OCI-LY1 (cell line): ENCODE measurements around the gene ECPAS.

Experiments used
- H2AFZ ChIP-seq: fragments of 200-600 bp; sonication (generic), shearing (Covaris generic); 2 replicates; pipeline ENCODE4 v1.6.0; 2014; ENCODE audit warnings: antibody characterized with exemption, mild to moderate bottlenecking, low read length
- H3F3A ChIP-seq: fragments of 200-600 bp; sonication (generic), shearing (Covaris generic); 2 replicates; pipeline ENCODE4 v1.6.0; 2014; ENCODE audit warnings: mild to moderate bottlenecking, antibody characterized with exemption, low read length, moderate library complexity; ENCODE audit not compliant: insufficient read depth
- H3K27ac ChIP-seq: fragments of 200-600 bp; sonication (generic); 2 replicates; pipeline ENCODE4 v1.5.1; 2014; ENCODE audit warnings: low read length, mixed run types, mild to moderate bottlenecking, low read depth; ENCODE audit not compliant: poor library complexity, severe bottlenecking
- H3K27me3 ChIP-seq: fragments of 200-600 bp; sonication (generic); 2 replicates; pipeline ENCODE4 v1.6.0; 2014; ENCODE audit warnings: antibody characterized with exemption, mild to moderate bottlenecking, low read length, moderate library complexity; ENCODE audit not compliant: insufficient read depth
- H3K36me3 ChIP-seq: fragments of 200-600 bp; sonication (generic); 2 replicates; pipeline ENCODE4 v1.6.1; 2014; ENCODE audit warnings: mild to moderate bottlenecking, antibody characterized with exemption, low read length, moderate library complexity, mixed read lengths; ENCODE audit not compliant: insufficient read depth
- H3K4me1 ChIP-seq: fragments of 200-600 bp; sonication (generic); 2 replicates; pipeline ENCODE4 v1.5.1; 2014; ENCODE audit warnings: mild to moderate bottlenecking, low read length, moderate library complexity; ENCODE audit not compliant: insufficient read depth, severe bottlenecking
- H3K4me2 ChIP-seq: fragments of 200-600 bp; sonication (generic), shearing (Covaris generic); 2 replicates; pipeline ENCODE4 v1.6.1; 2014; ENCODE audit warnings: low read length
- H3K4me3 ChIP-seq: fragments of 200-600 bp; sonication (generic); 2 replicates; pipeline ENCODE4 v1.5.1; 2014; ENCODE audit warnings: low read length, low read depth, mild to moderate bottlenecking, mixed read lengths; ENCODE audit not compliant: poor library complexity, severe bottlenecking
- H3K79me2 ChIP-seq: fragments of 200-600 bp; shearing (Covaris generic); 2 replicates; pipeline ENCODE4 v1.6.1; 2016; ENCODE audit warnings: mixed run types, low read length, mixed read lengths; ENCODE audit not compliant: insufficient read depth
- H3K9ac ChIP-seq: fragments of 200-600 bp; sonication (generic), shearing (Covaris generic); 2 replicates; pipeline ENCODE4 v1.6.1; 2014; ENCODE audit warnings: mild to moderate bottlenecking, low read length, mixed read lengths
- H3K9me2 ChIP-seq: fragments of 200-600 bp; sonication (generic), shearing (Covaris generic); 2 replicates; pipeline ENCODE4 v1.6.1; 2014; ENCODE audit warnings: low read depth, mild to moderate bottlenecking, low read length, mixed read lengths
- H3K9me3 ChIP-seq: fragments of 200-600 bp; shearing (Covaris generic); 2 replicates; pipeline ENCODE4 v1.6.1; 2014; ENCODE audit warnings: low read length, mixed read lengths
- H4K20me1 ChIP-seq: fragments of 200-600 bp; sonication (generic), shearing (Covaris generic); 2 replicates; pipeline ENCODE4 v1.6.0; 2016; ENCODE audit warnings: mild to moderate bottlenecking, low read length; ENCODE audit not compliant: insufficient read depth
- EZH2 ChIP-seq: fragments of 200-600 bp; sonication (generic), shearing (Covaris generic); IDR thresholded peaks from 2 replicates; pipeline ENCODE4 v1.8.0; 2017; ENCODE audit warnings: borderline replicate concordance, mixed run types, mild to moderate bottlenecking, antibody characterized with exemption, low read length, moderate library complexity, mixed read lengths
- TF ChIP-seq, protein P1 (sequence below): fragments of 200-600 bp; sonication (generic), shearing (Covaris generic); IDR thresholded peaks from 2 replicates; pipeline ENCODE4 v1.5.1; 2017; ENCODE audit warnings: mild to moderate bottlenecking, antibody characterized with exemption, low read length, moderate library complexity, mixed read lengths

ECPAS gene

DNA sequence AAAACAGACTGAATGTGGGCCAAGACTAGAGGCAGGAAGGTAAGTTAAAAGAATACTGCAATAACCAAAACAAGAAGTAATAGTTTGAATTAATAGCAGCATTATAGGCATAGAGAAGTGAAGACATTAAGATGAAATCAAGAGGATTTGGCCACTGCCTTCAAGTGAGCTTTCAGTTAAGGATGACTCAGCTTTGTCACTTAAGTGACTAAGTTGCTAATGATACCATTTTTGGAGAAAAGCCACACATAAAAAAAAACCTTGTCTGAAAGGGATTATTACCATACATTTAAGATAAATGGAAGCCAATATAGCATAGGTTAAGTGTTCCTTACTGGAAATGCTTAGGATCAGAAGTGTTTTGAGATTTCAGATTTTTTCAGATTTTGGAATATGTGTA lies 57.0 kb downstream of the ECPAS start:
- Histone ChIP-seq H3K27ac (no peak overlapping the region), H3K4me1 (no peaks in the 10 kb centered on the region), H3F3A (no peaks in the 10 kb centered on the region), H3K9me3 (no peaks in the 10 kb centered on the region), H3K79me2 (no peaks in the 10 kb centered on the region), H3K27me3 (no peaks in the 10 kb centered on the region), H3K4me2 (no peak overlapping the region), H3K36me3 (peaks cover 93% of the 10 kb centered on the region), H2AFZ (no peak overlapping the region), H3K9me2 (no peaks in the 10 kb centered on the region), H3K9ac (no peak overlapping the region), H3K4me3 (no peak overlapping the region), H4K20me1 (no peaks in the 10 kb centered on the region)
- no peak for TF ChIP-seq EZH2
- TF ChIP-seq, protein P1, sequence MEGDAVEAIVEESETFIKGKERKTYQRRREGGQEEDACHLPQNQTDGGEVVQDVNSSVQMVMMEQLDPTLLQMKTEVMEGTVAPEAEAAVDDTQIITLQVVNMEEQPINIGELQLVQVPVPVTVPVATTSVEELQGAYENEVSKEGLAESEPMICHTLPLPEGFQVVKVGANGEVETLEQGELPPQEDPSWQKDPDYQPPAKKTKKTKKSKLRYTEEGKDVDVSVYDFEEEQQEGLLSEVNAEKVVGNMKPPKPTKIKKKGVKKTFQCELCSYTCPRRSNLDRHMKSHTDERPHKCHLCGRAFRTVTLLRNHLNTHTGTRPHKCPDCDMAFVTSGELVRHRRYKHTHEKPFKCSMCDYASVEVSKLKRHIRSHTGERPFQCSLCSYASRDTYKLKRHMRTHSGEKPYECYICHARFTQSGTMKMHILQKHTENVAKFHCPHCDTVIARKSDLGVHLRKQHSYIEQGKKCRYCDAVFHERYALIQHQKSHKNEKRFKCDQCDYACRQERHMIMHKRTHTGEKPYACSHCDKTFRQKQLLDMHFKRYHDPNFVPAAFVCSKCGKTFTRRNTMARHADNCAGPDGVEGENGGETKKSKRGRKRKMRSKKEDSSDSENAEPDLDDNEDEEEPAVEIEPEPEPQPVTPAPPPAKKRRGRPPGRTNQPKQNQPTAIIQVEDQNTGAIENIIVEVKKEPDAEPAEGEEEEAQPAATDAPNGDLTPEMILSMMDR, result no peak

DNA sequence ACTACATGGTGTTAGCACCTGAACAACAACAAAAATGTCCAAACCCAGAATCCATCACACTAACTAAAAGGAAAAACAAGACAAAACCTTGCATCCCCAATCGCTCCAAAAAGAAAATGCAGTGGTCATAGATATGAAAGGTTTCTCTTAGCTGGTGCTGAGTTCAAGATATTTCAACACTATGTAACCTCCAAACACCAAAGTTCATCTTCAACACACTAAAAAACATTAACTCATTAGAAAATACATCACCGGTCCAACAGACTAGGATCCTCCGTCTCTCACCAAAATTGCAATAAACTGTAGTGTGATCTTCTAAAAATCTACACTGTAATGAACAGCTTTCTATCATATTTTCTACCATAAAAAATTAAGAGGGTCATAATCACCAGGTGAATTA lies 60.8 kb downstream of the ECPAS start:
- Histone ChIP-seq H3K9me3 (no peaks in the 10 kb centered on the region), H3K36me3 (peaks cover 86% of the 10 kb centered on the region), H3K9me2 (no peaks in the 10 kb centered on the region), H3K4me1 (no peaks in the 10 kb centered on the region), H3F3A (no peaks in the 10 kb centered on the region), H3K79me2 (no peaks in the 10 kb centered on the region), H3K27me3 (no peaks in the 10 kb centered on the region), H3K27ac (no peak overlapping the region), H3K4me2 (no peak overlapping the region), H2AFZ (no peak overlapping the region), H4K20me1 (no peaks in the 10 kb centered on the region), H3K4me3 (no peak overlapping the region), H3K9ac (no peak overlapping the region)
- TF ChIP-seq, protein P1, result no peak
- no peak for TF ChIP-seq EZH2

DNA sequence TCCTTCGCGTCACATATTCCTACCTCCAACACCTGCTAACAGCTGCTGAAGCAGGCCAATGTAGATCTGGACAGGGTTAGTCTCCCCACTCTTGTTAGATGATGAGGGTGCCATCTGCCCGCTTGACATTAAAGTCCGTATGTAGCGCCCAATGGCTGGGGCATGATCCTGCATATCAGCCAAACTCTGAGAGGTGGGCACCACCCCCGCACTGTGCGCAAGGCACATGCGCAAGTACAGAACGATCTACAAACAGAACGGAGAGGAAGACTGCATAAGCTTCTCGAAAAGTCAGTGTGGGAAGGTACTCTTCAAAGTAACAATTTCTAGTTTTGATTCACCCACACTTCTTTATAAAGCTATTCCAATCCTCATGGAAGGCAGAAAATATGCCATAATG lies 69.8 kb downstream of the ECPAS start:
- H3K36me3 ChIP-seq, result peaks cover 93% of the 10 kb centered on the region

More for the DNA sequence above, 69.8 kb downstream of the ECPAS start:
- Histone ChIP-seq H3K4me3 (no peak overlapping the region), H3K9me3 (no peaks in the 10 kb centered on the region), H3K4me1 (no peaks in the 10 kb centered on the region), H3K9ac (no peak overlapping the region), H3K27me3 (no peaks in the 10 kb centered on the region), H3K9me2 (no peaks in the 10 kb centered on the region), H2AFZ (no peak overlapping the region), H4K20me1 (no peaks in the 10 kb centered on the region), H3K27ac (no peak overlapping the region), H3K4me2 (no peak overlapping the region), H3K79me2 (no peaks in the 10 kb centered on the region), H3F3A (no peaks in the 10 kb centered on the region)
- TF ChIP-seq, protein P1, result no peak
- no peak for TF ChIP-seq EZH2
